HG03521 (cell line): ENCODE data around the gene NUP188.

ENCODE experiments used
- ATAC-seq: cut with Tn5 transposase; IDR thresholded peaks from one replicate; pipeline ENCODE4 v1.9.1; 2021; ENCODE audit warnings: mild to moderate bottlenecking, moderate library complexity; ENCODE audit not compliant: unreplicated experiment

Gene NUP188, protein sequence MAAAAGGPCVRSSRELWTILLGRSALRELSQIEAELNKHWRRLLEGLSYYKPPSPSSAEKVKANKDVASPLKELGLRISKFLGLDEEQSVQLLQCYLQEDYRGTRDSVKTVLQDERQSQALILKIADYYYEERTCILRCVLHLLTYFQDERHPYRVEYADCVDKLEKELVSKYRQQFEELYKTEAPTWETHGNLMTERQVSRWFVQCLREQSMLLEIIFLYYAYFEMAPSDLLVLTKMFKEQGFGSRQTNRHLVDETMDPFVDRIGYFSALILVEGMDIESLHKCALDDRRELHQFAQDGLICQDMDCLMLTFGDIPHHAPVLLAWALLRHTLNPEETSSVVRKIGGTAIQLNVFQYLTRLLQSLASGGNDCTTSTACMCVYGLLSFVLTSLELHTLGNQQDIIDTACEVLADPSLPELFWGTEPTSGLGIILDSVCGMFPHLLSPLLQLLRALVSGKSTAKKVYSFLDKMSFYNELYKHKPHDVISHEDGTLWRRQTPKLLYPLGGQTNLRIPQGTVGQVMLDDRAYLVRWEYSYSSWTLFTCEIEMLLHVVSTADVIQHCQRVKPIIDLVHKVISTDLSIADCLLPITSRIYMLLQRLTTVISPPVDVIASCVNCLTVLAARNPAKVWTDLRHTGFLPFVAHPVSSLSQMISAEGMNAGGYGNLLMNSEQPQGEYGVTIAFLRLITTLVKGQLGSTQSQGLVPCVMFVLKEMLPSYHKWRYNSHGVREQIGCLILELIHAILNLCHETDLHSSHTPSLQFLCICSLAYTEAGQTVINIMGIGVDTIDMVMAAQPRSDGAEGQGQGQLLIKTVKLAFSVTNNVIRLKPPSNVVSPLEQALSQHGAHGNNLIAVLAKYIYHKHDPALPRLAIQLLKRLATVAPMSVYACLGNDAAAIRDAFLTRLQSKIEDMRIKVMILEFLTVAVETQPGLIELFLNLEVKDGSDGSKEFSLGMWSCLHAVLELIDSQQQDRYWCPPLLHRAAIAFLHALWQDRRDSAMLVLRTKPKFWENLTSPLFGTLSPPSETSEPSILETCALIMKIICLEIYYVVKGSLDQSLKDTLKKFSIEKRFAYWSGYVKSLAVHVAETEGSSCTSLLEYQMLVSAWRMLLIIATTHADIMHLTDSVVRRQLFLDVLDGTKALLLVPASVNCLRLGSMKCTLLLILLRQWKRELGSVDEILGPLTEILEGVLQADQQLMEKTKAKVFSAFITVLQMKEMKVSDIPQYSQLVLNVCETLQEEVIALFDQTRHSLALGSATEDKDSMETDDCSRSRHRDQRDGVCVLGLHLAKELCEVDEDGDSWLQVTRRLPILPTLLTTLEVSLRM (N-terminal part only)

DNA sequence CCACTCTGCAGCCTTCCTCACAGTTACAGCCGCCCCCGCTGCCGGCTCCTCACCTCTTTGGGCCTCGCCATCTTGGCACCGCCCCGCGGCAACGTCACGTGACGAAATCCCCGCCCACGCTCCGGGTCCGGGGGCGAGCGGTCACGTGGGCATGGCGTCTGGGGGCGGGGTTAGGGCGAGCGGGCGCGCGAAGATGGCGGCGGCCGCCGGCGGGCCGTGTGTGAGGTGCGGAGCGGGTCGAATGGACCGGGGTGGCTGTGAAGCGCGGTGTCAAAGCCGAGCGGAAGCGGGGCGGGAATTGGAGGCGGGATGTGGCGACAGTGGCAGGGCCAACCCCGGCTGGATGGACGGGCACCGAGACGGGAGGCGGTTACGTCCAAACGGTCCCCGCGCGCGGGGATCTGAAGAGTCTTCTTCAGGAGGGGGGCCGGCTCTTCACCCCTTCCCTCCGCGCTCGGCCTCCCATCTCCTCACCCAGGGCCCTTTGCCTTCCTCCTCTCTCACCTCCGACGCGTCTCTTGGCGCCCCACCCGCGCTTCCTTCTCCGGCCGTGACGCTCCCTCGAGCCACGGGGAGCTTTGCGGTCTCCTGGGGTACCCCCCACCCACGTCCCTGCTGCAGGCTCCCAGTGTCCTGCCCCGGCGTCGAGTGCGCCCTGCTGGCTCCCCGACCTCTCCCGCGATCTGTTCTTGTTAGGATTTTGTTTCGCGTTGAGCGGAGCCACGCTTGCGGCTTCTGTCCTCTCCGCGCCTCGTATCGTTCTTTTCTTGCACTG, at the start of gene NUP188, which contains the start of gene DOLK:
Gene NUP188 (plus strand): TSS at position 173 of the 775 bp plus-strand sequence. CDS start 21 bp downstream, at position 194.
Gene DOLK (minus strand): TSS at position 77 of the 775 bp plus-strand sequence. CDS start 300 bp downstream, outside the sequence.
- ATAC-seq, result peak; percentile 83

DNA sequence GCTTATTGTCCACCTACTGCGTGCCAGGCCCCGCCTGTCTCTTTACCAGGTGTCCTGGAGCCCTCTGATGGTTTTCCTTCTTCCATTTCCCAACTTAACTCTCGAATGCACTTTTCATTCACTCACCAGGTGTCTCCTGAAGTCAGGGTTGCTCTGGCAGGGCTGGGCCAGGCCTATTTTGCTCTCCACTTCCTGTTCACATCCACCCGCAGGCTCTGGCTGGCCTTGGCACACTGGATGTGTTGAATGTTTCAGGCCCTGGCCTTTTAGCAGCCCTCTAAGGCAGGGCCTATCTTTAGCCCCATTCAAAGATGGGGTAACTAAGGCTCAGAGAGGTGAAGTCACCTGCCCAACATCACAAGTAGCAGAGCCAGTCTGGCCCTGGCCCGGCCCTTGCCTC, 49.1 kb upstream of the NUP188 start:
- ATAC-seq, result no peak

DNA sequence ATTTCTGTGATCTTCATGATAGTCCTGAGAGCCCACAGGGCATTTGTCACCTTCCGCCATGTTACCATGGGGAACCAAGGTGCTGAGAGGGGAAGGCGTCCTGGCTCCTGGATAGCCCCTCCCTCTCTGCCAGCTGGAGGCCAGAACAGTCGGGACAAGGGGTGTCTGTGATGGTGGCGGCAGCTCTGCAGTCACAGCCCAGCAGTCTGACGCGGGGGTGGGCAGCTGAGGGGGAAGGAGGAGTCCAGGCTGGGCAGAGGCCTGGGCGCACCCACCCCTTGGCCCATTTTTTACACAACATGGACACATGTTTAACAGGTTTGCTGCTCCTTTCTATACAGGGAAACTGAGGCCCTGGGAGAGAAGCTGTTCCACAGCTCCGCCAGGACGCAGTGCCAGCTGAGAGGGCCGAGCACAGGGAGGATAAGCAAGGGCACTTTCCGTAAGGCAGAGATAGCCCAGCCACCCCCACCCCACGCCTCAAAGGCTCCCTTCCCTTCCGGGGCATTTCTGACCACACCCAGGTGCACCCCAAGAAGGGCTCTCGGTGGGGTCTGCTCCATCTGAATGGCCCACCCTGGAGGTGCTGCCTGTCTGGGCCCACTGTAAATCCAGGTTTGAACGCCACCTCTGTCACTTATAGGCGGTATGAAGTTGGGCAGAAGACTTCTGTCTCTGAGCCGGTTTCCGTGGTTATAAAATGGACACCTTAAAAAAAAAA, 48.5 kb upstream of the NUP188 start:
- no peak for ATAC-seq

DNA sequence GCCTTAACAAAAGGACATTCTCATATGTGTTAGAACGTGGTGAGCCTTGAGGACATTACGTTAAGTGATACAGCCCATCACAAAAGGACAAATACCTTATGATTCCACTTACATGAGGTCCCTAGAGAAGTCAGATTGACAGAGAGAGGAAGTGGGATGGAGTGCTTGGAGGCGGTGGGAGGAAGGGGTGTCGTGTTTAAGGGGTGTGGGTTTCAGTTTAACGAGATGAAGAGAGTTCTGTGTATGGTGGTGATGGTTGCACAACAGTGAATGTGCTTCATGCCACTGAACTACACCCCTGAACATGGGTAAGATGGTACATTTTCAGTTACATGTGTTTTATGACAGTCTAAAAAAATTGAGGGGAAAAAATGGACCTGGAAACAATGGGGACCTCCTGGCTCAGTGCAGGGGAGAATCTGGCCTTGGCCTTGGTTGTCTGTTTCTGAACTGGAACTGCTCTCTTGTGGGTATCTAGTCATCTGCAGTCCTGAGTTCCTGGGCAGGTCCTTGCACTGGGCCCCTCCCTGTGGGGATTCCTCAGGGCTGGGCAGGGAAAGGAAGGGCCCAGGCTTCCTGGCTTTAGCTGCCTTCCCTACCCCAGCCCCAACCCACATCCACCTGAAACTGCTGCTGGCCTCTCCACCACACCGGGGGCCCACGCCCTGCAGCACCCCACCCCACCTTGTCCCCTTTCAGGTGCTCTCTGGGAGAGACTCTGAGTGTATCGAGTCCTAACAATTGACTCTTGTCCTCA, 47.8 kb upstream of the NUP188 start:
- ATAC-seq, result no peak

DNA sequence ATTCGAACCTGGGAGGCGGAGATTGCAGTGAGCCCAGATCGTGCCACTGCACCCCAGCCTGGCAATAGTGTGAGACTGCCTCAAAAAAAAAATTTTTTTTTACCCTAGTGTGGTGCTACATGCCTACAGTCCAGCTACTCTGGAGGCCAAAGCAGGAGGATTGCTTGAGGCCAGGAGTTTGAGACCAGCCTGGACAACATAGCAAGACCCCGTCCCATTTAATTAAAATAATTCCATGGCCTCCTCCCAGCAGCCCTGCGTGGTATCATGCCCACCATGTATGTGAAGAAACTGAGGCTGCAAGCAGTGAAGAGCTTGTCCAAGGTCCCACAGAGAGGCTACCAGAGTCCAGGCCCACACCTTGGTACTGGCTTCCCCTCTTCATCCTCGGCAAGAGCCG, 46.1 kb upstream of the NUP188 start:
- no peak for ATAC-seq

DNA sequence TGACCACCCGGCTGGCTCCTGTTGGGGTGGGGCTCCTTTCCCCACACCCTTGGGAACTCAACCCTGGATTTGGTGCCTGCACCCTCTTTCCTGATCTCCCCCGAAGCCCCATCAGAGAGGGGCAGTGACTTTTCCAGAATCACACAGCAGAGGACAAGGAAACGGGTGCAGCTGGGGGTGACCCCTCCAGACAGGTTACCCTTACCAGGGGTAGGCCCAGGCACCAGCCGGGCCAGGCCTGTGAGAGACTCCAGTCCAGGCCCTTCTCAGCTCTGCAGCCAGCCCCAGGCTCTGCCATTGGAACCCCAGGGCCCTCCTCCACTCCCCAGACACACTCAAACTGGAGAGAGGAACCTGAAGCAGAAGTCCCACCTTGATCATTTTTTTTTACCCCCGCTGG, 45.7 kb upstream of the NUP188 start:
- no peak for ATAC-seq

DNA sequence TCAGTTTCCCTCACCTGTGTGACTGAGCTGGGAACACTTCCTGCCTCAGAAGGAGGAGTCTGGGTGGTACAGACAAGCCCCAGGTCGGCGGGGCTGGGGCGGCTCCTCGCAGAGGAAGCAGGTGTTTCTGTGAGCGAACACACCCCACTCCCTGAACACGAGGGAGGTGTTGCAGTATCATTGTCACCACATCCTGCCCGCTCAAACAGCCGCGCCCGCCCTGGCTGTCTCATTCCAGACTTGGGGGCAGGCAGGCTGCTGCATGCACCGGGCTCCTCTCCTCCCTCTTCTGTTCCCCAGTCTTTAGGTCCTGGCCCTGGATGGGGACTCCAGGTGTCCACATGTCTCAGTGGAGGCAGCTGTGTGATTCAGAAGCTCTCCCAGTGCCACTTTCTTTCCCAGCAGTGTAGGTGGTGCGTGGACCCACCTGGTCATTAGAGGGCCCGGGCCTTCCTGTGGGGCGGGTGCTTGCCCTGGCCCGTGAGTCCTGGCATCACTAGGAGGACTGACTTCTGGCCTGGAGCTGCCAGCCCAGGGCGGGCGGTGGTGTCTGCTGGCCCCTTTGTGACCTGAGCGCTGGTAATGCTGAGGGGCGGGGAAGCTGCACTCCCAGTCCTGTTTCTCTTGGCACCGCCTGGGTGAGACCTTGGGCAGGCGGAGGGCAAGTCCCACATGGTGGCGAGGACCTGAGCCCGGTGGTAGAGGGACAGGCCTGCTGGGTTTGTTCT, 45.0 kb upstream of the NUP188 start:
- peak; percentile 75 for ATAC-seq

DNA sequence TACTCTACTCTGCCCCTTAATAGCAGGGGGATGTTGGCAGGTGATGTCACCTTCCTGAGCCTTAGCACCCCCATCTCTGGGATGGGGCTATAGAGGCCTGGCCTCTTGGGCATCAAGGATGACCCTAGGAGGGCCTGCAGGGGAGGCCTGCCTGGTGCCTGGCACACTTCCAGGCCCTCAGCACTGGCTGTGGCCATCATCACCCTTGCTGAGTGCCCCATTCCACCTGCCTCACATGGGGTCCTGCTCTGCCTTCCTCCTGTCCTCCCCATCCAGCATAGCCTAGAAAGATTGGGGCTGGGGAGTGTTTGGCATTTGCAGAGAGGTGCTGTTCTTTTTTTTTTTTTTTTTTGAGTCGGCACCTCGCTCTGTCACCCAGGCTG, 44.4 kb upstream of the NUP188 start:
- ATAC-seq, result no peak

DNA sequence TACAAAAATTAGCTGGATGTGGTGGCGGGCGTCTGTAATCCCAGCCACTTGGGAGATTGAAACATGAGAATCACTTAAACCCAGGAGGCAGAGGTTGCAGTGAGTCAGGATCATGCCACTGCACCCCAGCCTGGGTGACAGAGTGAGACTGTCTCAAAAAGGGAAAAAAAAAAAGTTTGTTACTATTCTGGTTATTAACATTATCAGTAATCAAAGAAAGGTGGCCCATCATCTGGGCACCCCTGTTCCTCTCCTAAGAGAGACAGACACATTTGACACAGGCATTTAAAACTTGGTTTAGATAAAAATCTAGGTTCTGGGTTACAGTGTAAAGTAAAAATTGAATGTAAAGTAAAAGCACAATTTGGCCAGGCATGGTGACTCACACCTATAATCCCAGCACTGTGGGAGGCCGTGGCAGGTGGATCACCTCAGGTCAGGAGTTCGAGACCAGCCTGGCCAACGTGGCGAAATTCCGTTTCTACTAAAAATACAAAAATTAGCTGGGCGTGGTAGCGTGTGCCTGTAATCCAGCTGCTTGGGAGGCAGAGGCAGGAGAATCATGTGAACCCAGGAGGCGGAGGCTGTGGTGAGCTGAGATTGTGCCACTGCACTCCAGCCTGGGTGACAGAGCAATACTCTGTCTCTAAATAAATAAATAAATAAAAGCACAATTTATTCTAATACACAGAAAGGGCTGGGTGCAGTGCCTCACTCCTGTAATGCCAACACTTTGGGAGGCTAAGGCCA, 43.5 kb upstream of the NUP188 start:
- ATAC-seq, result no peak

DNA sequence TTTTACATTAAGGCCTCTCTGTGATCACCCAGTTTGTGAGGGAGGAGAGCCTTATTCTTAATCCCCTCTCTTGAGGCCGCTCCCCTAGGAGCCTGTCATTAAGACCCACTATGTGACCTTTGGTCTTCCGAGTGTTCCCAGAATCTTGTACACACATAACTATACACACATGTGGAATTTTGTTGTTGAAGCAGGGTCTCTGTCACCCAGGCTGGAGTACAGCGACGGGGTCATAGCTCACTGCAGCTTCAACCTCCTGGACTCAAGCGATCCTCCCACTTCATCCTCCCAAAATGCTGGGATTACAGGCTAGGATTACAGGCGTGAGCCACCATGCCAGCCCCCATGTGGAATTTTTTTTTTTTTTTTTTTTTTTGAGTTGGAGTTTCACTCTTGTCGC, 41.5 kb upstream of the NUP188 start:
- ATAC-seq, result no peak

DNA sequence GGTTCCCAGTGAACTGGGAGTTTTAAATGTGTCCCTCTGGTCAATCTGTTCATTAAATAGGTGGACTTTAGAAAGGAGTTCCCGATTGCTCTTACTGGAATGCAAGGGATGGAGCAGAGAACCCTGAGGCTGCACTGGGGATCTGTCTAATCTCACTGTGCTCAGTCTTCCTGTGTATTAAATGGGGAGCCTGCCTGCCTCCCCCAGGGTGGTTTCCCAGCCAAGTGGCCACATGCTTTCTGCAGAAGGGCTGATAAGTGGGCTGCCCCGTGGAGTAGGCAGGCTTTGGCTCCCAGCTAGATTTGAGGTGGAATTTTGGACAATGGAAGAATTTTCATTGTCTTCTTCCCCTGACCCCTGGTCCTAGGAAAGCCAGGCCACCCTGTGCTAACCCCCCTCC, 40.8 kb upstream of the NUP188 start:
- no peak for ATAC-seq

DNA sequence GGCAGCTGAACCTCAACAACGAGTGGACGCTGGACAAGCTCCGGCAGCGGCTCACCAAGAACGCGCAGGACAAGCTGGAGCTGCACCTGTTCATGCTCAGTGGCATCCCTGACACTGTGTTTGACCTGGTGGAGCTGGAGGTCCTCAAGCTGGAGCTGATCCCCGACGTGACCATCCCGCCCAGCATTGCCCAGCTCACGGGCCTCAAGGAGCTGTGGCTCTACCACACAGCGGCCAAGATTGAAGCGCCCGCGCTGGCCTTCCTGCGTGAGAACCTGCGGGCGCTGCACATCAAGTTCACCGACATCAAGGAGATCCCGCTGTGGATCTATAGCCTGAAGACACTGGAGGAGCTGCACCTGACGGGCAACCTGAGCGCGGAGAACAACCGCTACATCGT, 39.1 kb upstream of the NUP188 start:
- ATAC-seq, result no peak

DNA sequence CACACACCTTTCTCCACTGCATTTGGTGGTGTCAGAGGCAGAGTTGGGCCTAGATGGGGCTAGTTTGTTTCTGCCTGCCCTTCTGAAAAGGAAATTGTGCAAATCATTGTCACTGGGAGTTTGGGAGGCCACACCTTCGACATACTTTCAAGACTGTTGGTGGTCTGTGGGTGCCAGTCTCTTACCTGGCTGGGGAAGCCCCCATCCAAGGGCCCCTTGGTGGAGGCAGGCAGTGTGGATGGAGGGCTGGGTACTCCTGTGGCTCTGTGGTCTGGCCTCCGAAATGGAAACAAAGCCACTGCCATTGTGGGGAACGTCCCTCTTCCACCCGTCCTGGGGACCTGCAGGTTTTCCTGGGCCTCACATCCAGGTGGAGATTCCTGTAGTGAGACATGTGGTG, 37.6 kb upstream of the NUP188 start:
- ATAC-seq, result no peak

DNA sequence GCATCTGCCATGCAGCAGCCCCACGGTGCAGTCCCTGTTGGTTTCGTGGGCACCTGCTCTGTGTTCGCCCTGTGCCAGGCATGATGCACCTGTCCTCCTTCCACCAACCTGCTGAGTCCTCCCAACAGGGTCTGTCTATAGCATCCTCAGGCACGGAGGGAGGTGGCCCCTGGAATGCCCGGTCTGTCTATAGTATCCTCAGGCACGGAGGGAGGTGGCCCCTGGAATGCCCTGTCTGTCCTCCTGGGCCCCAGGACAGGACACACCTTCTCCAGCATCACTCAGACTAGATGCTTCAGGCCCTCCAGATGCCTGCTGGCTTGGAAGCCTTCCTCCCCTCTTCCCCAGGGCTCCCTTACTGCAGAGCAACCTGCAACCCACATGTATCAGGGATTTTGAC, 36.6 kb upstream of the NUP188 start:
- ATAC-seq, result no peak

DNA sequence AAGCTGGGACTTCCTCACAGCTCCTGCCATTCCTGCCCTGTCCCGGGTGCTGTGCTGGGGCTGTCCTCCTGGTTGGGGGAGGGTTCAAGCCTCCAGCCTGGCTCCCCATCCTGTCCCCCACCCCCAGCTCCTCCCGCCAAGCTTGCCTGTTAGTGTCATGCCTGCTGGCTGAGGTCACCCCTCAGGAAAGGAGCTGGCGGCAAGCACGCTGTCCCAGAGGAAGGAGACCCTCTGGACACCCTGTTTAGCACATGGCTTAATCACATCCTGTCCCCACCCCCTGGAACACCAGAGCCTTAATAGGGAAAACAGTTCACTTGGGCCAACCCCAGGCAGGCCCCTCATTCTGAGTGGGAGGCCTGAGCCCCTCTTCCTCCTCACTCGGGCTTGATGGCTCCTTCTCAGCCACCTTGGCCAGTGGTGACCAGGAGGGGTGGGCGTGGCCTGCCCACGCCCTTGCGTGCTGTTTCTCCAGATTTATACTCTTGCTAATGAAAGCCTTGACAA, 35.9 kb upstream of the NUP188 start:
- ATAC-seq, result no peak

DNA sequence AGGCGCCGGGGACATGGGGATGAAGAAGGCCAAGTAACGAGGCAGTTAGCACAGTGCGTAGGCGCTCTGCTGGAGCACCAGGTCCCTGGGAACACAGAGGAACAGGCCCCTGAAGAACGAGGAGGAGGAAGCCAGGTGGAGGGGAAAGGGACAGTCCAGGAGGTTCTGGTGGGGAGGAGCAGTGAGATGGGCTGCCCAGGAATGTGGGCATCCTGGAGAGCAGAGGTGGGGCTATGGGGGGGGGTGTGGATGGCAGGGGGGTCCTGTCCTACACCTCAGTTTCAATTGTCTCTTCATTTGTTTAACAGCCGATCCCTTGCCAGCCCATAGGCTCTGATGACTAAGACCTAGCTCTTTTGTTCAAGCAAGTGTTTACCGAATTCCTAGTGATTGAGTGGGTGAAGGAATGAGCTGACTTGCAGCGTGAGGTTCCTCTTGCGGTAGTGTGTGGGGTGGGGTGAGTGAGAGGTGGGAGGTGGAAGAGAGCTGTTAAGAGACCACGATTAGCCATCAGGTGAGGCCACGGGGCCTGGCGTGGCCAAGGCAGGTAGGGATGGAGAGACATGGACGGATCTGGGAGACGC, 35.1 kb upstream of the NUP188 start:
- ATAC-seq, result no peak
